Measurements from ENCODE around the gene ADAMTS10. TPM values are rescaled to one million over a fixed set of nuclear protein-coding genes. Genes with fewer than 3 reads are reported as not detected.

Gene ADAMTS10
- total and polyA plus RNA-seq, 2 of the 8 experiments (the other 6 are each of a cell fraction or from before 2014, with no cell fraction given), result 6.9 to 17.4 TPM

DNA sequence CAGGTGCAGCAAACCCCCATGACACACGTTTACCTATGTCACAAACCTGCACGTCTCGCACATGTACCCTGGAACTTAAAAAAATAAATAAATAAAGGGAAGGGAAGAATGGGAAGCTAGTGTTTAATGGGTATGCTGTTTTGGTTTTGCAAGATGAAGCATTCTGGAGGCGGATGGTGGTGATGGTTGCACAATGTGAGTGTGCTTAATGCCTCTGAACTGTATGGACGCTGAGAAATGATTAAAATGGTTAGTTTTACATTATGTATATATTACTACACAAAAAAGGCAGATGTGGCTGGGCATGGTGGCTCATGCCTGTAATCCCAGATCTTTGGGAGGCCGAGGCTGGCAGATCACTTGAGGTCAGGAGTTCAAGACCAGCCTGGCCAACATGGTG lies 37.7 kb upstream of the ADAMTS10 start:
- Histone ChIP-seq H3K79me1 (ENCODE audit: low read depth, low read length) (no peaks in the 10 kb centered on the region), H3K27me3 (replicated peaks in 1 of 4; ENCODE audit: control insufficient read depth in 3 of 4, extremely low read depth in 1 of 4, insufficient read depth in 3 of 4, low read length in 3 of 4) (0 out of 7 replicates have a peak, but pooled peaks cover 0 to 3% (median 0%) of the 10 kb centered on the region in 4 experiments), H3K56ac (replicated peaks; ENCODE audit: insufficient read length, low read depth, low read length) (no peak overlapping the region), H2AK5ac (ENCODE audit: low read depth, low read length) (no peak overlapping the region), H4K91ac (replicated peaks; ENCODE audit: insufficient read length, low read length) (no peak overlapping the region), H2BK120ac (replicated peaks; ENCODE audit: low read depth, low read length) (no peak overlapping the region), H3K4ac (replicated peaks; ENCODE audit: insufficient read length, low read depth, low read length) (no peak overlapping the region), H2BK12ac (ENCODE audit: low read depth, low read length) (no peak overlapping the region), H4K20me1 (replicated peaks in 1 of 2; ENCODE audit: control insufficient read depth in 1 of 2, insufficient read depth in 2 of 2, low read length in 2 of 2) (peaks cover 0 to 1% of the 10 kb centered on the region in 2 experiments), H3K9ac (replicated peaks in 1 of 4; ENCODE audit: extremely low read depth in 1 of 4, low read depth in 3 of 4, low read length in 3 of 4) (no peak overlapping the region), H3K23ac (ENCODE audit: insufficient read length) (no peak overlapping the region), H3K4me2 (ENCODE audit: insufficient read depth in 1 of 2, low read depth in 2 of 2, low read length in 2 of 2) (no peak overlapping the region), H2BK15ac (ENCODE audit: low read length) (no peak overlapping the region), H3K4me3 (ENCODE audit: extremely low read depth in 1 of 4, insufficient read depth in 2 of 4, low read depth in 3 of 4, low read length in 4 of 4) (no peak overlapping the region), H3K18ac (ENCODE audit: extremely low read depth, low read length) (no peak overlapping the region), H2BK20ac (ENCODE audit: low read length) (no peak overlapping the region), H3K36me3 (ENCODE audit: control insufficient read depth in 2 of 4, insufficient read depth in 4 of 4, low read length in 3 of 4) (no peaks in the 10 kb centered on the region), H3K79me2 (ENCODE audit: control insufficient read depth in 1 of 2, insufficient read depth in 2 of 2, low read length in 2 of 2) (no peaks in the 10 kb centered on the region), H3K14ac (ENCODE audit: insufficient read length) (no peak overlapping the region), H3K9me3 (ENCODE audit: insufficient read depth in 2 of 2, low read depth in 1 of 2, low read length in 1 of 2) (no peaks in the 10 kb centered on the region), H2BK5ac (ENCODE audit: low read depth, low read length) (no peak overlapping the region), H3K23me2 (ENCODE audit: low read depth, low read length) (no peaks in the 10 kb centered on the region), H3K27ac (ENCODE audit: low read depth, low read length) (no peak overlapping the region), H4K8ac (ENCODE audit: extremely low read depth, insufficient read depth, low read length) (no peak overlapping the region), H4K5ac (ENCODE audit: insufficient read length, low read depth, low read length) (no peak overlapping the region), H2AFZ (ENCODE audit: low read length) (no peak overlapping the region), H3K4me1 (replicated peaks in 1 of 4; ENCODE audit: control insufficient read depth in 3 of 4, insufficient read depth in 4 of 4, low read length in 3 of 4) (no peaks in the 10 kb centered on the region)
- ChIA-PET POLR2A (ENCODE audit: partially characterized antibody) (no interaction called here), CTCF (ENCODE audit: partially characterized antibody) (interaction anchor here (0.9 to 1.8 kb wide), 2 partner anchors 25 to 33 kb away, joined by 3 to 8 read pairs; no protein-coding TSS in a partner anchor)
- FAIRE-seq (no peak), DNase-seq (ENCODE audit: low read depth in 1 of 2, low spot score in 2 of 2) (no peak)
- WGBS, 2 experiments (ENCODE audit: extremely low coverage in 1 of 2, insufficient coverage in 1 of 2, insufficient read length in 1 of 2, insufficient replicate concordance in 2 of 2, low coverage in 1 of 2, low lambda C conversion rate in 2 of 2, missing lambda C conversion rate in 1 of 2), result 86% methylated on average over 6 of the region's 6 CpGs; no CpG with 5 or more reads in 1 of the 2 experiments
- TF ChIP-seq JUND (IDR thresholded peaks at IDR 0.05; ENCODE audit: low read length) (no peak), RNF2 (IDR thresholded peaks at IDR 0.05; ENCODE audit: borderline replicate concordance, low read depth, low read length, missing control alignments, poor library complexity, severe bottlenecking) (no peak), SUZ12 (IDR thresholded peaks at IDR 0.05; ENCODE audit: low read length) (no peak), TEAD4 (IDR thresholded peaks at IDR 0.05; ENCODE audit: low read depth, low read length) (no peak), BRCA1 (IDR thresholded peaks at IDR 0.05; ENCODE audit: low read depth, low read length) (no peak), CTBP2 (IDR thresholded peaks at IDR 0.05; ENCODE audit: borderline replicate concordance, insufficient read depth, insufficient read length, low read length) (no peak), KDM5A (IDR thresholded peaks at IDR 0.05; ENCODE audit: low read length) (no peak), POU5F1 (IDR thresholded peaks at IDR 0.05; ENCODE audit: low read depth, low read length) (no peak), CEBPB (IDR thresholded peaks at IDR 0.05; ENCODE audit: low read depth, low read length) (no peak)
- TF ChIP-seq, protein P1, sequence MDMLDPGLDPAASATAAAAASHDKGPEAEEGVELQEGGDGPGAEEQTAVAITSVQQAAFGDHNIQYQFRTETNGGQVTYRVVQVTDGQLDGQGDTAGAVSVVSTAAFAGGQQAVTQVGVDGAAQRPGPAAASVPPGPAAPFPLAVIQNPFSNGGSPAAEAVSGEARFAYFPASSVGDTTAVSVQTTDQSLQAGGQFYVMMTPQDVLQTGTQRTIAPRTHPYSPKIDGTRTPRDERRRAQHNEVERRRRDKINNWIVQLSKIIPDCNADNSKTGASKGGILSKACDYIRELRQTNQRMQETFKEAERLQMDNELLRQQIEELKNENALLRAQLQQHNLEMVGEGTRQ (IDR thresholded peaks at IDR 0.05; ENCODE audit: low read length), result no peak
- TF ChIP-seq, protein P2, sequence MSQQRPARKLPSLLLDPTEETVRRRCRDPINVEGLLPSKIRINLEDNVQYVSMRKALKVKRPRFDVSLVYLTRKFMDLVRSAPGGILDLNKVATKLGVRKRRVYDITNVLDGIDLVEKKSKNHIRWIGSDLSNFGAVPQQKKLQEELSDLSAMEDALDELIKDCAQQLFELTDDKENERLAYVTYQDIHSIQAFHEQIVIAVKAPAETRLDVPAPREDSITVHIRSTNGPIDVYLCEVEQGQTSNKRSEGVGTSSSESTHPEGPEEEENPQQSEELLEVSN (IDR thresholded peaks at IDR 0.05), result no peak
